K562 (cell line): ENCODE data around the gene MDFIC. TPM values are rescaled to one million over a fixed set of nuclear protein-coding genes. Genes with fewer than 3 reads are reported as not detected.

ENCODE experiments used
- ARNT ChIP-seq, 2 experiments: fragments of 450-650 bp; IDR thresholded peaks; 2 replicates each; pipeline ENCODE4 v1.6.1; 2016; ENCODE audit warnings: mild to moderate bottlenecking in 1 of 2
- NELFE ChIP-seq: IDR thresholded peaks from 2 replicates; pipeline ENCODE4 v1.6.1; 2011; ENCODE audit warnings: mild to moderate bottlenecking; ENCODE audit not compliant: insufficient read depth, insufficient read length
- RAD21 ChIP-seq, 2 experiments: fragments of 250-450 bp in 1 of 2; fragments of 450-650 bp in 1 of 2; sonication (Bioruptor Pico) in 1 of 2; formaldehyde crosslinking in 1 of 2; IDR thresholded peaks in 1 of 2; conservative IDR thresholded peaks in 1 of 2; 2 replicates each; pipeline versions ENCODE4 v1.4.0 to v1.8.0; 2020 to 2022; ENCODE audit warnings: mild to moderate bottlenecking in 2 of 2, moderate library complexity in 1 of 2
- TFAM ChIP-seq: fragments of 250-450 bp; sonication (Bioruptor Pico); conservative IDR thresholded peaks from 2 replicates; pipeline ENCODE4 v1.5.0; 2021; ENCODE audit warnings: mild to moderate bottlenecking, moderate library complexity
- THAP12 ChIP-seq: fragments of 250-450 bp; sonication (Bioruptor Pico); IDR thresholded peaks from 2 replicates; pipeline ENCODE4 v1.9.0; 2021; ENCODE audit warnings: mild to moderate bottlenecking, inconsistent platforms
- ZNF121 ChIP-seq: sonication (generic); formaldehyde crosslinking; conservative IDR thresholded peaks from 2 replicates; pipeline ENCODE4 v1.8.0; 2022; ENCODE audit warnings: missing genetic modification reagents
- polyA plus RNA-seq, 8 experiments: library from polyadenylated mRNA; depleted of rRNA in 4 of 8; stranded (reverse) in 5 of 8; unstranded in 3 of 8; fragments of >200 nt; fragmentation: Nextera tagmentation in 2 of 8; fragmentation: Illumina TruSeq in 1 of 8; extraction: Ambion mirVana in 2 of 8; extraction: Trizol in 1 of 8; gene quantifications; 2 replicates each; pipeline versions ENCODE4 v1.2.1 to v1.2.3, GENCODE V29; 2011 to 2014; ENCODE audit warnings: inconsistent platforms in 1 of 8, missing spikeins in 1 of 8
- total RNA-seq, 7 experiments: library from RNA; depleted of rRNA in 6 of 7; stranded (reverse); fragments of >200 nt in 6 of 7; fragmentation: Illumina TruSeq in 2 of 7; extraction: Trizol in 2 of 7; gene quantifications; 2 replicates each; pipeline versions ENCODE4 v1.2.1 to v1.2.3, GENCODE V29; 2011 to 2021; ENCODE audit warnings: low replicate concordance in 1 of 7
- TF ChIP-seq, protein P1 (sequence below): sonication (generic); formaldehyde crosslinking; IDR thresholded peaks from 2 replicates; pipeline ENCODE4 v1.8.0; 2022; ENCODE audit warnings: mild to moderate bottlenecking, missing genetic modification reagents, borderline replicate concordance
- TF ChIP-seq, protein P2 (sequence below): fragments of 450-650 bp; conservative IDR thresholded peaks from 2 replicates; pipeline ENCODE4 v1.6.1; 2016; ENCODE audit warnings: missing genetic modification characterization, low read depth, mild to moderate bottlenecking, missing compliant biosample characterization, moderate library complexity

The MDFIC gene
- total and polyA plus RNA-seq, 9 of the 15 experiments (the other 6 are each of a cell fraction or from before 2014, with no cell fraction given): 0.13 to 0.24 TPM; not detected in 7

GRCh38 chr7:115024276-115024675 is 102.4 kb downstream of the MDFIC start (continued):
- TF ChIP-seq, protein P1, sequence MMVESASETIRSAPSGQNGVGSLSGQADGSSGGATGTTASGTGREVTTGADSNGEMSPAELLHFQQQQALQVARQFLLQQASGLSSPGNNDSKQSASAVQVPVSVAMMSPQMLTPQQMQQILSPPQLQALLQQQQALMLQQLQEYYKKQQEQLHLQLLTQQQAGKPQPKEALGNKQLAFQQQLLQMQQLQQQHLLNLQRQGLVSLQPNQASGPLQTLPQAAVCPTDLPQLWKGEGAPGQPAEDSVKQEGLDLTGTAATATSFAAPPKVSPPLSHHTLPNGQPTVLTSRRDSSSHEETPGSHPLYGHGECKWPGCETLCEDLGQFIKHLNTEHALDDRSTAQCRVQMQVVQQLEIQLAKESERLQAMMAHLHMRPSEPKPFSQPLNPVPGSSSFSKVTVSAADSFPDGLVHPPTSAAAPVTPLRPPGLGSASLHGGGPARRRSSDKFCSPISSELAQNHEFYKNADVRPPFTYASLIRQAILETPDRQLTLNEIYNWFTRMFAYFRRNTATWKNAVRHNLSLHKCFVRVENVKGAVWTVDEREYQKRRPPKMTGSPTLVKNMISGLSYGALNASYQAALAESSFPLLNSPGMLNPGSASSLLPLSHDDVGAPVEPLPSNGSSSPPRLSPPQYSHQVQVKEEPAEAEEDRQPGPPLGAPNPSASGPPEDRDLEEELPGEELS: no peak
- no peak for TF ChIP-seq TFAM (CRISPR knock-in tag)
- TF ChIP-seq, protein P2, sequence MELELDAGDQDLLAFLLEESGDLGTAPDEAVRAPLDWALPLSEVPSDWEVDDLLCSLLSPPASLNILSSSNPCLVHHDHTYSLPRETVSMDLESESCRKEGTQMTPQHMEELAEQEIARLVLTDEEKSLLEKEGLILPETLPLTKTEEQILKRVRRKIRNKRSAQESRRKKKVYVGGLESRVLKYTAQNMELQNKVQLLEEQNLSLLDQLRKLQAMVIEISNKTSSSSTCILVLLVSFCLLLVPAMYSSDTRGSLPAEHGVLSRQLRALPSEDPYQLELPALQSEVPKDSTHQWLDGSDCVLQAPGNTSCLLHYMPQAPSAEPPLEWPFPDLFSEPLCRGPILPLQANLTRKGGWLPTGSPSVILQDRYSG (tag): no peak
- no peak for TF ChIP-seq NELFE
- no peak for TF ChIP-seq ARNT (IDR thresholded peaks at IDR 0.05)
- TF ChIP-seq RAD21 (CRISPR knock-in tag; conservative IDR thresholded peaks at IDR 0.05 in 1 of 2, IDR thresholded peaks at IDR 0.05 in 1 of 2): no peak
- no peak for TF ChIP-seq ZNF121 (CRISPR knock-in tag)
- TF ChIP-seq THAP12 (CRISPR knock-in tag): no peak
